Fibroblast of lung (primary cell): ENCODE measurements around the gene ZNF280B. TPM values are rescaled to one million over a fixed set of nuclear protein-coding genes. Genes with fewer than 3 reads are reported as not detected.

ENCODE experiments used
- DNase-seq, 2 donors: peaks; one replicate each; pipeline versions ENCODE4 v3.0.0 to v3.0.0-alpha.2; 2010; ENCODE audit warnings: low read depth in 2 of 2
- H2AFZ ChIP-seq: 2 replicates; pipeline ENCODE4 v1.5.1; 2012; ENCODE audit warnings: low read length, control low read depth, inconsistent platforms
- H3K27ac ChIP-seq: 2 replicates; pipeline ENCODE4 v1.5.1; 2011; ENCODE audit warnings: low read length, control low read depth; ENCODE audit not compliant: insufficient read depth
- H3K27me3 ChIP-seq: 2 replicates; pipeline ENCODE4 v1.5.1; 2011; ENCODE audit warnings: mild to moderate bottlenecking, low read length; ENCODE audit not compliant: control insufficient read depth, insufficient read depth
- H3K36me3 ChIP-seq: 2 replicates; pipeline ENCODE4 v1.5.1; 2011; ENCODE audit warnings: low read length; ENCODE audit not compliant: control insufficient read depth, insufficient read depth
- H3K4me1 ChIP-seq: 2 replicates; pipeline ENCODE4 v1.5.1; 2011; ENCODE audit warnings: low read length; ENCODE audit not compliant: control insufficient read depth, insufficient read depth; ENCODE audit errors: extremely low read depth
- H3K4me2 ChIP-seq: 2 replicates; pipeline ENCODE4 v1.5.1; 2011; ENCODE audit warnings: low read length, control low read depth; ENCODE audit not compliant: insufficient read depth; ENCODE audit errors: extremely low read depth
- H3K4me3 ChIP-seq, 4 experiments: fragments of 200-600 bp in 1 of 4; sonication (generic) in 1 of 4; replicated peaks in 1 of 4; 2 replicates each; pipeline ENCODE4 v1.5.1; 2011 to 2016; ENCODE audit warnings: low read length in 4 of 4, low read depth in 3 of 4, mild to moderate bottlenecking in 3 of 4, control low read depth in 2 of 4, inconsistent platforms in 1 of 4, mixed read lengths in 1 of 4; ENCODE audit not compliant: insufficient read depth in 1 of 4; ENCODE audit errors: control extremely low read depth in 1 of 4
- H3K79me2 ChIP-seq: 2 replicates; pipeline ENCODE4 v1.5.1; 2012; ENCODE audit warnings: mild to moderate bottlenecking, low read length, inconsistent platforms; ENCODE audit not compliant: control insufficient read depth, insufficient read depth
- H3K9ac ChIP-seq: 2 replicates; pipeline ENCODE4 v1.5.1; 2011; ENCODE audit warnings: mild to moderate bottlenecking, low read length, control low read depth; ENCODE audit not compliant: insufficient read depth
- H3K9me3 ChIP-seq: 2 replicates; pipeline ENCODE4 v1.5.1; 2012; ENCODE audit warnings: low read depth, low read length; ENCODE audit not compliant: control insufficient read depth, insufficient read depth
- H4K20me1 ChIP-seq: 2 replicates; pipeline ENCODE4 v1.5.1; 2011; ENCODE audit warnings: low read length; ENCODE audit not compliant: control insufficient read depth, insufficient read depth; ENCODE audit errors: extremely low read depth
- CTCF ChIP-seq, 2 donors: IDR thresholded peaks in 1 of 2; conservative IDR thresholded peaks in 1 of 2; 1 replicate in 1 of 2; 2 replicates in 1 of 2; pipeline ENCODE4 v1.5.1; 2011 to 2012; ENCODE audit warnings: low read length in 2 of 2, control low read depth in 1 of 2, inconsistent platforms in 1 of 2, low read depth in 1 of 2, mild to moderate bottlenecking in 1 of 2
- EZH2 ChIP-seq: IDR thresholded peaks from 2 replicates; pipeline ENCODE4 v1.5.1; 2012; ENCODE audit warnings: low read length, control low read depth, mild to moderate bottlenecking; ENCODE audit errors: missing control alignments
- polyA plus RNA-seq, 2 donors: library from polyadenylated mRNA; depleted of rRNA in 1 of 2; stranded (reverse) in 1 of 2; unstranded in 1 of 2; fragments of >200 nt; gene quantifications; 2 replicates each; pipeline ENCODE4 v1.2.1, GENCODE V29; 2011 to 2012; ENCODE audit warnings: missing spikeins in 1 of 2
- total RNA-seq: library from RNA; depleted of rRNA; stranded (reverse); fragments of >200 nt; gene quantifications from 2 replicates; pipeline ENCODE4 v1.2.1, GENCODE V29; 2014

ZNF280B gene
- total and polyA plus RNA-seq, 2 donors (not counting 1 experiment from before 2014, with no cell fraction given), result 0.33 to 0.81 TPM

GRCh38 chr22:22461111-22461510 is 47.4 kb downstream of the ZNF280B start:
- TF ChIP-seq CTCF (conservative IDR thresholded peaks at IDR 0.05 in 1 of 2, IDR thresholded peaks at IDR 0.05 in 1 of 2; ENCODE audit: low read depth in 1 of 2, low read length in 2 of 2) (no peak), EZH2 (no peak)
- H3K27me3 ChIP-seq, result no peaks in the 10 kb centered on the region
- no peak overlapping the region for H3K4me3 ChIP-seq
- no peak overlapping the region for H2AFZ ChIP-seq
- no peak for DNase-seq
- no peaks in the 10 kb centered on the region for H3K9me3 ChIP-seq
- H3K79me2 ChIP-seq, result no peaks in the 10 kb centered on the region
- no peaks in the 10 kb centered on the region for H4K20me1 ChIP-seq
- no peak overlapping the region for H3K27ac ChIP-seq
- no peaks in the 10 kb centered on the region for H3K36me3 ChIP-seq
- no peaks in the 10 kb centered on the region for H3K4me1 ChIP-seq
- no peak overlapping the region for H3K4me2 ChIP-seq
- no peak overlapping the region for H3K9ac ChIP-seq

DNA sequence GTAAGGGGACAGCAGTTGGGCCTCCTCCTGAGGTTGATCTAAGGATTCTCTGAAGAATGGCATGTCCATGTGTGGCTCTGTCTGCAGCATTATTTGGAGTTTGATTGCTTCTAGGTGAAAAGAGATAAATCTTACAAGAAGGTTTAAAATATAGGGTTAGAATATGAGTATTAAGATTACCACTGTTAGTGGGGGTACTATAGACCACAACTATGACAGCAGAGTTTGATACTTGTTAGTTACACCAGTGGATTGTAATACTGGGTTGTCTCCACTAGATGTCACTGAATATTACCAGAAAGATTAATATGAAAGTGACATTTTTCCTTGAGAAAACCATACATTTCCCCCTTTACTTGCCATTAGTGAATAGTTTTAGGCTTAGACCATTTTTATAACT is 47.9 kb downstream of the ZNF280B start:
- H2AFZ ChIP-seq, result no peak overlapping the region
- H4K20me1 ChIP-seq, result no peaks in the 10 kb centered on the region
- H3K4me1 ChIP-seq, result no peaks in the 10 kb centered on the region
- H3K27ac ChIP-seq, result no peak overlapping the region
- H3K4me2 ChIP-seq, result no peak overlapping the region
- no peaks in the 10 kb centered on the region for H3K27me3 ChIP-seq
- TF ChIP-seq EZH2, result no peak
- TF ChIP-seq CTCF (conservative IDR thresholded peaks at IDR 0.05 in 1 of 2, IDR thresholded peaks at IDR 0.05 in 1 of 2; ENCODE audit: low read depth in 1 of 2, low read length in 2 of 2), result peak in 1 of 2 donors; percentile 26
- H3K4me3 ChIP-seq, result no peak overlapping the region
- H3K9ac ChIP-seq, result no peak overlapping the region
- no peaks in the 10 kb centered on the region for H3K9me3 ChIP-seq
- no peaks in the 10 kb centered on the region for H3K36me3 ChIP-seq
- no peaks in the 10 kb centered on the region for H3K79me2 ChIP-seq
- DNase-seq, result no peak

DNA sequence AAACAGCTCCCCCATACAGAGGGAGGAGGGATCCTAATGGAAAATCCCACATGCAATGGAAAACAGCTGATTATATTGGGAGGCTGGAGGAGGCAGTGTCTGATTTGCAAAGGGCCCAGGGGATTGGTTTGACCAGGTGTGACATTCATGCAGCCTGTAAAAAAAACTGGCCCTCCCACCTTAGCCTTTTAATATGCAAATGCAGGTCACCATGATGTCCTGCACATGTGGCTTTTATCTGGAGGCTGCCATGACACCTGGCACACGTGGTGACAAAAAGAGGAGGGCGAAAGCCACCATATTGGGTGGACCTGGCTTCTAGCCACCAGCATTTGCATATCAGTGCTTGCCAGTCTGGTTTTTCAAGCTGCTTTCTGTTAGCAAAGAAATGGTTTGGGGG is 48.5 kb downstream of the ZNF280B start:
- DNase-seq, result no peak
- Histone ChIP-seq H3K36me3 (no peaks in the 10 kb centered on the region), H3K4me2 (no peak overlapping the region), H3K4me1 (no peaks in the 10 kb centered on the region), H3K79me2 (no peaks in the 10 kb centered on the region), H2AFZ (no peak overlapping the region), H3K4me3 (no peak overlapping the region), H3K27ac (no peak overlapping the region), H3K9me3 (no peaks in the 10 kb centered on the region), H4K20me1 (no peaks in the 10 kb centered on the region), H3K27me3 (no peaks in the 10 kb centered on the region), H3K9ac (no peak overlapping the region)
- no peak for TF ChIP-seq EZH2
- no peak for TF ChIP-seq CTCF (conservative IDR thresholded peaks at IDR 0.05 in 1 of 2, IDR thresholded peaks at IDR 0.05 in 1 of 2; ENCODE audit: low read depth in 1 of 2, low read length in 2 of 2)
